Activated T-helper 17 cell treated with anti-CD3 and anti-CD28 coated beads, Interleukin-2, amount 50 U/mL, for 72 hours (primary cell): Measurements from ENCODE around the gene TEAD1. TPM values are rescaled to one million over a fixed set of nuclear protein-coding genes. Genes with fewer than 3 reads are reported as not detected.
A peak's percentile ranks its signal among the peaks of the same experiment; 100 is the strongest.

Experiments
- ATAC-seq: fragments of 150-1000 bp; cut with Tn5 transposase; replicated peaks from 2 replicates; pipeline ENCODE4 v1.10.0; 2021; ENCODE audit warnings: mild to moderate bottlenecking, moderate library complexity
- H3K27ac Mint-ChIP-seq: one replicate; pipeline ENCODE4 v1.8.0; 2022; ENCODE audit warnings: mixed read lengths
- H3K27me3 Mint-ChIP-seq: one replicate; pipeline ENCODE4 v1.8.0; 2022; ENCODE audit warnings: mixed read lengths
- H3K36me3 Mint-ChIP-seq: one replicate; pipeline ENCODE4 v1.8.0; 2022; ENCODE audit warnings: low read depth, mild to moderate bottlenecking, mixed read lengths
- H3K4me1 Mint-ChIP-seq: one replicate; pipeline ENCODE4 v1.8.0; 2022; ENCODE audit warnings: mixed read lengths
- H3K4me3 Mint-ChIP-seq: one replicate; pipeline ENCODE4 v1.8.0; 2022; ENCODE audit warnings: mild to moderate bottlenecking, mixed read lengths
- H3K9me3 Mint-ChIP-seq: one replicate; pipeline ENCODE4 v1.8.0; 2022; ENCODE audit warnings: mixed read lengths
- total RNA-seq, 2 donors: library from RNA; stranded (reverse); gene quantifications; one replicate each; pipeline ENCODE4 v1.2.3, GENCODE V29; 2022

TEAD1 gene
- total RNA-seq, 2 donors from 2014 or later, result 1.2 to 1.6 TPM

GRCh38 chr11:12675951-12676711 is 1.9 kb downstream of the TEAD1 start:
- Mint-ChIP-seq H3K36me3 (no peaks in the 10 kb centered on the region), H3K4me1 (no peaks in the 10 kb centered on the region), H3K9me3 (no peaks in the 10 kb centered on the region), H3K27ac (no peak overlapping the region), H3K4me3 (peak overlapping the region; percentile 65), H3K27me3 (peaks cover 64% of the 10 kb centered on the region)
- no peak for ATAC-seq

DNA sequence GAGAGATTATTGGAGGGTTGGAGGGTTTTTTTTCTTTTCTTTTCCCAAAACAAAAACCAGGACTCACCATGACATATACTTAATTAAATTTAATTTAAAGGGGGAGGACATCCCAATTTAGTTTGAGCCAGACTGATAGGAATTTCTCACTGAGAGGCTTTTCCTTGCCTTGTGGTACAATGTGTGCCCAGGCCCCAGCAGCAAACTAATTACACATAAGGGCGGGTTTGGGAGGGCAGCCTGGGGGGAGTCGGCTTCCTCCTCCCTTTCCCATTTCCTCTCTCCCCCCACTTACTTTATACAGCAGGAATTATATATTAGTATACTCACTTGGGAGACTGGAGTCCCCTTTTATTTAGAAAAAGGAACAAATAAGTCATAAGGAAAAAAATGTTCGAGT is 2.9 kb downstream of the TEAD1 start:
- peaks cover 62% of the 10 kb centered on the region for H3K27me3 Mint-ChIP-seq
- no peaks in the 10 kb centered on the region for H3K4me1 Mint-ChIP-seq
- no peak overlapping the region for H3K27ac Mint-ChIP-seq
- H3K9me3 Mint-ChIP-seq, result no peaks in the 10 kb centered on the region
- H3K36me3 Mint-ChIP-seq, result no peaks in the 10 kb centered on the region
- H3K4me3 Mint-ChIP-seq, result no peak overlapping the region
- ATAC-seq, result no peak

DNA sequence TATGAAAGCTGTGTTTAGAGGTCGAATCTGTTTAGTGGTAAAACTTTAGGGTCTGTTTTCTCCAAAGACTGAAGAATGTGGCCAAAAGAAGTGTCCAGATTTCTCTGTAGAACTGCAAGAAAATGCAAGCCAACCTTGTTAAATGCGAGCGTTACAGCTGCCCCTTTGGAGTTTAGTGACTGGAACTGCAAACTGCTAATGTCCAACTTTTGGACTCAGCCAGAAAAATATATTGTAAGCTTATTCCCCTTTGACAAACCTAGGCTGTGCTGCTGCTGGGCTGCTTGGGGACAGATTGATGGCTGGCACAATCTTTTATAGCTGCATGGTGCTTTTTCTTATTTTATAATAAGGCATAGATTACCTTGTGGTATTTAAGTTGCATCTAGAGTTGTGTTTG is 3.9 kb downstream of the TEAD1 start:
- H3K27me3 Mint-ChIP-seq, result peaks cover 65% of the 10 kb centered on the region
- ATAC-seq, result no peak
- H3K4me3 Mint-ChIP-seq, result no peak overlapping the region
- H3K27ac Mint-ChIP-seq, result no peak overlapping the region
- no peaks in the 10 kb centered on the region for H3K36me3 Mint-ChIP-seq
- H3K9me3 Mint-ChIP-seq, result no peaks in the 10 kb centered on the region
- no peaks in the 10 kb centered on the region for H3K4me1 Mint-ChIP-seq

DNA sequence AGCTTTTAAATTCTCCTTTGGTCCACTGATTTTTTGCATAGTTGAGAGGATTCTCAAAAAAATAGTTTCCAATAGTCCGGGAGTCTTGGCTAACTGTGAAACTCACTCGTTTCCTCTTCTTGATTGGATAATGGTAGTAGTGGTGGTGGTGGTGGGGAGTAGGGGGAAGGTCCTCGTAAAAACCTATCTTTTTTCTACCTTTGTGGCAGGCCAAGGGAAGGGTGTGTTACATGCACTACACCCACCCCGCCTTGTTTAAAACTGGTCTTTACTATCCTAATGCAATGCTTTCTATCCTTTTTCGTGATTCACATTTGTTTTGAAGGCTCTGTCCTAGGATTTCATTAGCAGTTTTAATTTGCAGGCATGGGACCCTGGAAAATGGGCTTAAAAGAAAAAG is 4.8 kb downstream of the TEAD1 start:
- Mint-ChIP-seq H3K9me3 (no peaks in the 10 kb centered on the region), H3K27ac (no peak overlapping the region), H3K4me3 (no peak overlapping the region), H3K36me3 (no peaks in the 10 kb centered on the region), H3K27me3 (peaks cover 67% of the 10 kb centered on the region), H3K4me1 (no peaks in the 10 kb centered on the region)
- no peak for ATAC-seq

- H3K4me3 Mint-ChIP-seq, result no peak overlapping the region
- no peak for ATAC-seq
- H3K27ac Mint-ChIP-seq, result no peak overlapping the region
- H3K36me3 Mint-ChIP-seq, result no peaks in the 10 kb centered on the region
- no peaks in the 10 kb centered on the region for H3K9me3 Mint-ChIP-seq
- no peaks in the 10 kb centered on the region for H3K4me1 Mint-ChIP-seq
- H3K27me3 Mint-ChIP-seq, result peaks cover 70% of the 10 kb centered on the region
Measured at GRCh38 chr11:12679471-12679870, 5.2 kb downstream of the TEAD1 start.

DNA sequence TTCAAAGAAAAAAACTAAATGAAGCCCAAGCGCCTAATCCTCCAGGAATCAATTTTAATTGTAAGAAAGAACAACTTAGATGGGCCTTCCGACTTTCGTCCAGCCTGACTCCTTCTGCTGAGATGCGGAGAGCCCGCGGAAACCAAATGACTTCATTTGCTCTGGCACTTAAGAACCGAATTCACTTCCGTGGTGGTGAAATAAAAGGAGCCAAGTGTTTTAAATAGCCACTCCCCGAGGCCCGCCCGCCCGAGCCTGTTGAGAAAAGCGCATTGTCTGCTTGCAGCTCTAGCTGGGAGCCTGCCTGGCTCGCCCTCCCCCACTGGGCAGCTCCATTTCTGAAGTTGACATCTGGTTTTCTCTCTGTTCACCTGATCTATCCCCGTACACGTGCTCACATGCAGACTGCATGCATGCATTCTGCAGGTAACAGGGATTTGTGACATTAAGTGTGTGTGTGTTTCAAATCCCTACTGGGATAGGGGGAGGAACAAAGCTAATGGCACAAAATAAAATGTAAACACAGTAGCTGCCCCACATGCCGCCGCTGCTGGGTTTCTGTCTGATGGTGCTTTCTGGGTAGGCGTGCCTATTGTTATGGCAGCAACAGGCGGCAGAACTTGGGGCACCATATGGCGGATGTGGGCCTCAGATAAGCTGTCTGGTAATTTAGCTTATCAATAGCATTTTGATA is 6.2 kb downstream of the TEAD1 start:
- peak; percentile 18 for ATAC-seq
- Mint-ChIP-seq H3K4me3 (peak overlapping the region; percentile 20), H3K27ac (no peak overlapping the region), H3K9me3 (no peaks in the 10 kb centered on the region), H3K36me3 (no peaks in the 10 kb centered on the region), H3K4me1 (no peaks in the 10 kb centered on the region), H3K27me3 (peaks cover 70% of the 10 kb centered on the region)

DNA sequence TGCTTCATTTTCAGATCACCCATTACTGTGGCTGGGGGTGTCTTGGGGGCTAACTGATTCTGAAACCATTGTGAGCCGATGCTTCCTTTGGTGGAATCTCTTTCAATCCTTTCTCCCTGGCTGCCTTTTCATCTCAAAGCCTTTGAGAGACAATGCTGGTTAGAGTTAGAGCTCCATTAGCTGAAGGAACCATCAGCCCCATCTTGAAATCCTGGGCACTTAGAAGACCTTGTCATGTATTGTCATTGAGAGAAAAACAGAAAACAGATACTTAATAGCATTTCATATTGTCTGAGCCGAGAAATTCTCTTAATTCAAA is 6.7 kb downstream of the TEAD1 start:
- Mint-ChIP-seq H3K27ac (no peak overlapping the region), H3K9me3 (no peaks in the 10 kb centered on the region), H3K27me3 (peaks cover 68% of the 10 kb centered on the region), H3K36me3 (no peaks in the 10 kb centered on the region), H3K4me1 (no peaks in the 10 kb centered on the region), H3K4me3 (no peak overlapping the region)
- no peak for ATAC-seq

DNA sequence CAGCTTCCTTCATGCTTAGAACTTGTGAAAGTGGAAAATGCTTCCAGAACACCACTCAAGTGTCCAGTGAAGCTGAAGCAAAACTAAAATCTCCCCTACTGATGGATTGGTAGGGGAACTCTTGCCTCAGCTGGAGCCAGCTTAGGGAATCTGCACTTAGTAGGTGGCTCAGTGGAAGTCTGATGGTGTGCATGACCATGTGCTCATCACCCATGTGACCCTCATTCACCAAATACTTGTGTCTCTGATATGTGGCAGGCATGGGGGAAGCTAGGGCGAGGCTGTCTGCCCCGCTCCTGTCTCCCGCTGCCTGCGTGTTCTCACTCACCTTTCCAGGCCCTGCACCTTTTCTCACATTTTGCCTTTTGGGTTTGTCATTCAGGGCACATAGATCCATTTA is 7.2 kb downstream of the TEAD1 start:
- Mint-ChIP-seq H3K9me3 (no peaks in the 10 kb centered on the region), H3K27me3 (peaks cover 64% of the 10 kb centered on the region), H3K4me3 (no peak overlapping the region), H3K4me1 (no peaks in the 10 kb centered on the region), H3K27ac (no peak overlapping the region), H3K36me3 (no peaks in the 10 kb centered on the region)
- ATAC-seq, result no peak

DNA sequence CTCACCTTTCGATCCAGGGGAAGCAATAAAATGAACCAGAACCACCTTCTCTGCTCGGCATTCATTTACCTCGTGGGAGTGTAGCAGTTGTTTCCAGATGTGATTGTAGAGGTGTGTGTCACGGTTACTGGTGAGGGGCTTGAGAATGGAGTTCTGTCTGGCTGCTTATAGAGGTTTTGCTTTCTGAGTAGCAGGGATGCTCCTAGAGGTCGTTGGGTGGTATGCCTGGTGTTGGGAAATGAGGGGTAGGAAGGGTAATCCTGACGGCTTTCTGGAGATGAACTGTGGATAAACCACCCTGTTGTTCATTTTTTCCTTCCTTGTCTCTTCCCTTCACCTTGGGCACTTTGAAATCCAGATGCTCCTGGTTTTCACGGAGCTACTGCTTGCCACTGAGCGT is 8.1 kb downstream of the TEAD1 start:
- Mint-ChIP-seq H3K4me3 (no peak overlapping the region), H3K36me3 (no peaks in the 10 kb centered on the region), H3K27me3 (peaks cover 62% of the 10 kb centered on the region), H3K27ac (no peak overlapping the region), H3K9me3 (no peaks in the 10 kb centered on the region), H3K4me1 (no peaks in the 10 kb centered on the region)
- no peak for ATAC-seq

- no peak for ATAC-seq
- H3K36me3 Mint-ChIP-seq, result no peaks in the 10 kb centered on the region
- H3K4me1 Mint-ChIP-seq, result no peaks in the 10 kb centered on the region
- H3K4me3 Mint-ChIP-seq, result no peak overlapping the region
- peaks cover 63% of the 10 kb centered on the region for H3K27me3 Mint-ChIP-seq
- H3K9me3 Mint-ChIP-seq, result no peaks in the 10 kb centered on the region
- no peak overlapping the region for H3K27ac Mint-ChIP-seq
Measured at GRCh38 chr11:12682737-12683500, 8.7 kb downstream of the TEAD1 start.

- Mint-ChIP-seq H3K36me3 (no peaks in the 10 kb centered on the region), H3K9me3 (no peaks in the 10 kb centered on the region), H3K4me1 (no peaks in the 10 kb centered on the region), H3K4me3 (no peak overlapping the region), H3K27ac (no peak overlapping the region), H3K27me3 (peaks cover 66% of the 10 kb centered on the region)
- no peak for ATAC-seq
Measured at GRCh38 chr11:12683874-12684273, 9.7 kb downstream of the TEAD1 start.

GRCh38 chr11:12684315-12684714 is 10.1 kb downstream of the TEAD1 start:
- Mint-ChIP-seq H3K27ac (no peak overlapping the region), H3K4me3 (no peak overlapping the region), H3K27me3 (peaks cover 66% of the 10 kb centered on the region), H3K9me3 (no peaks in the 10 kb centered on the region), H3K4me1 (no peaks in the 10 kb centered on the region), H3K36me3 (no peaks in the 10 kb centered on the region)
- ATAC-seq, result no peak

DNA sequence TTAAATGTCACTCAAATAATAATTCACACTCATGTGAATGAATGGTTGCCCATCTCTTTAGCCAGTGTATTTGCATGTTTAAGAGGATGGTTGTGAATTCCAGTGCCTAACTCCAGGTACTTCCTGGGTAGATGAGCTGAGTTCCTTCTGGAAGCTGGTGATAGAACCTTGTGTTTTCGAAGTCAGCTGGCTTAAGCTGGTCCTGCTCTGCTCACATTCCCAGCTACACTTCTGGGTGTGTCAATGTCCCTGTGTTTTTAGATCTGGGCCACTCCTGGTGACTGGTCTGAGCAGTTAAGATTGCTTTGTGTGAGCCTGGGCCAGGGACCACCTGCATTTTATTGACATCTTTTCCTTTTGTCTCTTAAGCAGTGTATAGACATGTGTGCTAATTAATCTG is 10.6 kb downstream of the TEAD1 start:
- ATAC-seq, result no peak
- no peak overlapping the region for H3K4me3 Mint-ChIP-seq
- H3K27ac Mint-ChIP-seq, result no peak overlapping the region
- H3K9me3 Mint-ChIP-seq, result no peaks in the 10 kb centered on the region
- no peaks in the 10 kb centered on the region for H3K36me3 Mint-ChIP-seq
- no peaks in the 10 kb centered on the region for H3K4me1 Mint-ChIP-seq
- H3K27me3 Mint-ChIP-seq, result peaks cover 65% of the 10 kb centered on the region

GRCh38 chr11:12685229-12685628 is 11.0 kb downstream of the TEAD1 start:
- no peak for ATAC-seq
- Mint-ChIP-seq H3K4me1 (no peaks in the 10 kb centered on the region), H3K36me3 (no peaks in the 10 kb centered on the region), H3K9me3 (no peaks in the 10 kb centered on the region), H3K4me3 (no peak overlapping the region), H3K27me3 (peaks cover 65% of the 10 kb centered on the region), H3K27ac (no peak overlapping the region)
